OCI-M2 (cell line): ENCODE data around the gene GJB1.
"Not testable (repeated sequence)": the region's sequence is repeated elsewhere in the genome, so short reads cannot be mapped to it uniquely, and the experiment has no call there.

Experiments used
- DNase-seq: peaks from one replicate; lab custom pipeline; 2025; ENCODE audit not compliant: unreplicated experiment; lab: John Stamatoyannopoulos, UW

GJB1 gene

DNA sequence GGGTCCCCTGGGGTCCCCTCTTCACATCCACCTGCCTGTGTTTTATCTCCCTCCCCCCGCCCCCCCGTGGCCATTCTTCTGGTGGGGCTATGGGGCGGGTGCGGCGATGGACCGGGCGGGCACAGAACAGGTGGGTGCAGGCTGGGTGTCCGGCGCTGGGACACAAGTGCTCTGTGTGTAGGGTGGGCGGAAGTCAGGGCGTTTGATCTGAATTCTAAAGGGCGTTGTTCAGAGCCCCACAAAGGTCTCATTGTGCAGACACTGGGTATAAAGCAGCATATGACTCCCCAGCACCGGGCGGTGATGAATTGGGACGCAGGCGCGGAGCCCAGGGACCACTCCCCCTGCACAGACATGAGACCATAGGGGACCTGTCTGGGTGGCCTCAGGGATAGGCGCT is at the start of gene GJB1:
Gene GJB1 (plus strand): TSS at position 296 of the 400 bp plus-strand sequence. CDS start 484 bp downstream, outside the sequence.
- DNase-seq = no peak

GRCh38 chrX:71173440-71173839 is 49.6 kb upstream of the GJB1 start:
- no peak for DNase-seq

DNA sequence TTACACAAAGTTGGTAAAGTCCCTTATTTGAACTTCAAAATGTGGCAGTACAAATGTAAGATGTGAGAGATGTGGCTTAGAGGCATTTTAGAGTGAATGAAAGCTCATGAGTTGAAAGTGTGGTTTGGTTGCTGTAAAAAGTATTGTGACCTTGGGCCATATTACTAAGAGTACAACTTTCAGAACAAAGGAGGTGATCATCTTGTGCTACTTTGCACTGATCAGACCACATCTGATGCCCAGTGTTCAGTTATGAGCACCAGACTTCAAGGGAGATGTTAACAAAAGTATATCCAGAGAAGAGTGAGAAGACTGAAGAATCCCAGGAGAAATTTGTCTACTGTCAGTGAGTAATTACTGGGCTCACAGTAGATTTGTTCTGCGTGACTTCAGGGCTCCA is 48.2 kb upstream of the GJB1 start:
- no peak for DNase-seq

DNA sequence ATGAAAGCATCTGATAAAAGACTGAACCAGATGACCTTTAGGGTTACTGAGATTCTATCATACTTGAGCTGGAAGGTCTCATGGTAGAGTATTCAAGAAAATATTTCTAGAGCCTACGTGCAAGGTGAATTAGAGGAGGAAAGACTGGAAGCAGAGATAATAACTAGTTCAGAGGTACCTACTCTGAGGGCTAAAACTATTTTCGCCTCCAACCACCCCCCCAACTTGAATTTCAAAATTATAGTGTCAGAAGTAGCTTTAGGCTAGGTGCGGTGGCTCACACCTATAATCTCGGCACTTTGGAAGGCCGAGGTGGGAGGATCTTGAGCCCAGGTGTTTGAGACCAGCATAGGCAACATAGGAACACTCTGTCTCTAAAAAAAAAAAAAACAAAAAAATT is 47.5 kb upstream of the GJB1 start:
- no peak for DNase-seq

DNA sequence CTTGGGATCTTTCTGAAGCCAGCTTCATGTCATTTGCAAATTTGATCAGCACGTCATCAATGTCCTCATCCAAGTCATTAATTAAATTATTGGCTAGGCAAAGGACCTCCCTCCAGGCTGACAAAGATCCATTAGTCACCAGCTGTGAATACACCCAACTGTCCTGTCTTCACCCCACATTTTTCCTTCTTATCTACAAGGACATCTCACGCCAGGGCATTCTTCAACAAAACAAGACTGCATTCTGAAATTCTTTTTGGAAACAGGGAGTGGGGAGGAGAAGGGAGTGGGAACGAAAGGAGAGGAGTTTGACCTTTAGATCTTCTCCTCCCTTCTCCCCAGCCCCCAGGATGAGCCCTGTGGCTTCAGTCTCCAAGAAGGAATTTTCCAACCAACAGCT is 45.7 kb upstream of the GJB1 start:
- DNase-seq = no peak

DNA sequence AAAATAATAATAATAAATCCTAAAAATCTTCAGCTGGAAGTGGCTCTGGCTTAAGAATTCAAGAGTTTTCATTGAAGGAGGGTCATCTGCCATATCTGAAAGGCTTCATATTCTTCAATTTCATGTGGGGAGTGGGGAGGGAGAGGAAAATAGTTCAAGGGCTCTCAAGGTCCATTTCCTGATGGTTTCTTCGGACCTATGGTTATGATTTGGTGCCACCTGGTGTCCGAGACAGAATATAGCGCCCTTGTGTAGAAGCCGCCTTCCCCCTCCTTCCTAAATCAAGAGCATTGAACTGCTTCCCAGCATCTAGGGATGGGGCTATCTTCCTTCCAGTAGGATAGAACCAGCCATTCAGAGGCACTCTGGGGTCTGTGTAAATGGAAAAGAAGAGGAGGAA is 44.1 kb upstream of the GJB1 start:
- DNase-seq = peak; percentile 22

GRCh38 chrX:71180579-71181265 is 42.3 kb upstream of the GJB1 start:
- not testable (repeated sequence) for DNase-seq

DNA sequence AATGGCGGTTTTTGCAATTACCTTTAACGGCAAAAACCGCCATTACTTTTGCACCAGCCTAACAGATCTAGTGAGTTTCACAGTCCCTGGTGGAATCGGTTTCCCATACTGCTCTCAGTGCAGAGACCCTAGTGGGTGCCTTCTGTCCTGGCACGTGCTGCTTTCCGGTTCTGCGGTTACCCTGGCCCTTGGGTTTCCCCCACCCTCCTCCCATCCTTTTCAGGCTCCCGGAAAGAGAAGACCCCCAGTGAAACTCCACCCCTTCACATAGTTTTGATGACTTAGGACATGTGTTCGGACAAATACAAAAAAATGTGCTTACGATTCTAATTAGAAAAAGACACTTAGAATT is 41.5 kb upstream of the GJB1 start:
- DNase-seq = peak; percentile 91

GRCh38 chrX:71181910-71182799 is 40.9 kb upstream of the GJB1 start:
- DNase-seq = peak; percentile 91

GRCh38 chrX:71182871-71183270 is 40.2 kb upstream of the GJB1 start:
- DNase-seq = no peak

DNA sequence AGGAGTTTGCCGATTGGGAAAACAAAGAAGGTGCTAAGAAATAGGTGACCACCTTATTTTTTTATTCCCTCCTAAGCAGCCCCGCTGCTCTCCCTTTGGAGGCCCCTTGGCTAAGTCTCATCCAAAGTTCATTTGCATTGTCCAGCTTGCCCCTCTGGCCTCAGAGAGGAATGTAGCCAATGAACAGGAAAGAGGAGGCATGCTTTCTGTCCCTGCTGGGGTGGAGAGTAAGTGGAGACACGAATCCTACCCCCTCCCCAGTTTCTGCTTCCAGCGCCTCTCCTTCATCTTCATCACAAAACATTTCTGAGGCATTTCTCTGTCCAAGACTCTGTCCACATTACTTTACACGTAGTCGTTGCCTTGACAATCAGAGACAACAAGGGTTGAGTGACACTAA is 39.7 kb upstream of the GJB1 start:
- DNase-seq = no peak

- DNase-seq = no peak
These were observed 38.9 kb upstream of the GJB1 start for GRCh38 chrX:71184092-71184491.

GRCh38 chrX:71184803-71185495 is 38.1 kb upstream of the GJB1 start:
- DNase-seq = no peak

- DNase-seq = no peak
These were observed 31.8 kb upstream of the GJB1 start for GRCh38 chrX:71191248-71191647.

DNA sequence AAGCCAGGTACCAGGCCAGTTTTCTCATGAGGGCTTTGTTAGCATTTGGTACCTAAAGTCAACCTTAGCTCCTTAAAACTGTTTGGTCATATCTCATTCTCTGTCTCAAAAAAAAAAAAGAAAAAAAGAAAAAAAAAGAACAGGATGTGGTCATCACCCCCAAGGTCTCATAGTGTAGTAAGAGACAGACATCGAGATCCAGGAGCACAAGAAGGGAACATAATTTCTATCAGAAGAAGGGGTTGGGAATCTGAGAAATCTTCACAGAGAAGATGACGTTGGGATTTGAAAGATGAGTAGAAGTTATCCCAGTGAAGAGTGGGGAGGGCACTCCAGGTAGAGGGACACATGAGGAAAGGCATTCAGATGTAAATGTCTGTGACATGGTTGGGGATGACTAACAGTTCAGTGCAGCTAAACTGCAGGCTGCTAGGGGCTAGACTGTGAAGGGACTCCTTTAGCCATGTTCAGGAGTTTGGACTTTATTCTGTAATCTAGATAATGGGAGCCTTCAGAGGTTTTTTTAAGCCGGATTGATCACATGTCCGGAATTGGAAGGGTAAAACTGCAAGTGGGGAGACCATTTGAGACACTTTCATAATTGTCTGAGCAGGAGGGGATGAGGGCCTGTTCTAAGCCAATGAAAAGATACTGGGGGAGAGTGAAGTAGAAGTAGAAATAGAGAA is 26.9 kb upstream of the GJB1 start:
- DNase-seq = no peak

DNA sequence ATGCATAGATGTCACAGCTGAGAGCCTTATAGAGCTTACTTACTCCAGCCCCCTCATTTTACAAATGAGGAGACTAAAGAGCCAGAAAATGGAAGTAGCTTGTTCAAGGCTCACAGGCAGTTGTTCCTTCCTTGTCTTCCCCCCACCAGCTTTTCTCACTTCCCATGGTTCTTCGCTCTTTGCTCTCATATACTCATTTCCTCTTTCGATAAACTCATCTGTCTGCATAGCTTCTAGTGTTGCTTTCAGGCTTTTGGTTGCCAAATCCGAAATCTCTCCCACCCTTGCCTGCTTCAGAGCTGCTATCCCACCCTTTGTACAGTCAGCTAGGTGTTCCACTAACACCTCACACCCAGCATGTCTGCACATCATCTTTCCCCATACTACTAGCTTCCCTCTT is 25.0 kb upstream of the GJB1 start:
- DNase-seq = no peak

- no peak for DNase-seq
These were observed 23.6 kb upstream of the GJB1 start for GRCh38 chrX:71199252-71200008.

- no peak for DNase-seq
These were observed 12.2 kb upstream of the GJB1 start for GRCh38 chrX:71210816-71211215.

GRCh38 chrX:71212536-71212935 is 10.5 kb upstream of the GJB1 start:
- no peak for DNase-seq

DNA sequence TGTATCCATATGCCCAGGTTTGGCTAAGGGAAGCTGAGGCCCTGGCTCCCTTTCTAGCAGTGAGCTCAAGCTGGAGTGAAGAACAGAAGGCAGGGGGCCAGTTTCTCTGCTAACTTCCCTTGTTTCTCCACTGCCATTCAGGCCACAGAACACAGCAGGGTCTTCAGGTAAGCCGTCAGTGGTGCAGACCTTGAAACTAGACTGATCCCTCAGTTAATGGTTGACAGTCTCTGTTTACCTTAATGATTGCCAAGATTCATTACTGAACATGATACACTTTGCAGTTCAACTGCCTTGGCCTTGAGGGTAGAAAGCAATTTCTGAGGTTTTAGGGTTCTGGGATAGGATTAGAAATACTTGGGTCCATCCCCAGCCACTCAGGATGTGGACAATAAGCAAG is 8.9 kb upstream of the GJB1 start:
- no peak for DNase-seq
